Breast epithelium (tissue), 4 donors: Measurements from ENCODE around the gene MAPKAP1. TPM values are rescaled to one million over a fixed set of nuclear protein-coding genes. Genes with fewer than 3 reads are reported as not detected.

Source experiments
- DNase-seq, 2 donors: peaks; one replicate each; pipeline ENCODE4 v3.0.0-alpha.2; 2019; ENCODE audit warnings: low spot score in 2 of 2
- H3K27ac ChIP-seq, 2 donors: fragments of 200-600 bp; sonication (generic) in 1 of 2; one replicate each; pipeline ENCODE4 v1.5.1; 2016 to 2019; ENCODE audit warnings: mild to moderate bottlenecking in 1 of 2
- H3K27me3 ChIP-seq, 2 donors: fragments of 200-600 bp; sonication (generic) in 1 of 2; one replicate each; pipeline versions ENCODE4 v1.5.1 to v1.6.0; 2017 to 2019; ENCODE audit warnings: control low read depth in 1 of 2, mild to moderate bottlenecking in 1 of 2
- H3K36me3 ChIP-seq: fragments of 200-600 bp; one replicate; pipeline ENCODE4 v1.5.1; 2019
- H3K4me1 ChIP-seq, 2 donors: fragments of 200-600 bp; sonication (generic); one replicate each; pipeline ENCODE4 v1.5.1; 2016 to 2019; ENCODE audit warnings: control low read depth in 1 of 2
- H3K4me3 ChIP-seq, 3 donors: fragments of 200-600 bp; sonication (generic); 1 replicate in 2 of 3; 2 replicates in 1 of 3; pipeline ENCODE4 v1.5.1; 2016 to 2019; ENCODE audit warnings: mild to moderate bottlenecking in 3 of 3, moderate library complexity in 2 of 3
- H3K9me3 ChIP-seq, 2 donors: fragments of 200-600 bp; sonication (generic) in 1 of 2; one replicate each; pipeline ENCODE4 v1.5.1; 2016 to 2019; ENCODE audit warnings: control low read depth in 1 of 2
- POLR2A ChIP-seq: fragments of 450-650 bp; IDR thresholded peaks from one replicate; pipeline ENCODE4 v1.6.1; 2016; ENCODE audit warnings: antibody characterized with exemption, mild to moderate bottlenecking, moderate library complexity
- POLR2AphosphoS5 ChIP-seq, 3 donors: sonication (generic); formaldehyde crosslinking; IDR thresholded peaks; one replicate each; pipeline ENCODE4 v1.6.1; 2017; ENCODE audit warnings: antibody characterized with exemption in 3 of 3
- intact Hi-C: fragments of 100-400 bp; cut with DNase I; formaldehyde crosslinking; loops from one replicate; pipeline ENCODE4 v1.15.1; 2023; ENCODE audit warnings: low total_unique reads
- total RNA-seq, 3 donors: library from RNA; depleted of rRNA; stranded (reverse); fragments of >200 nt; gene quantifications; one replicate each; pipeline ENCODE4 v1.1.0, GENCODE V29; 2016
- TF ChIP-seq, protein P1 (sequence below), 3 donors: fragments of 450-650 bp; IDR thresholded peaks; one replicate each; pipeline ENCODE4 v1.5.1; 2016 to 2017; ENCODE audit warnings: antibody characterized with exemption in 3 of 3, mild to moderate bottlenecking in 3 of 3, moderate library complexity in 3 of 3

Gene MAPKAP1
- total RNA-seq, 3 donors from 2014 or later: 61.3 to 81.9 (median 78.6) TPM

DNA sequence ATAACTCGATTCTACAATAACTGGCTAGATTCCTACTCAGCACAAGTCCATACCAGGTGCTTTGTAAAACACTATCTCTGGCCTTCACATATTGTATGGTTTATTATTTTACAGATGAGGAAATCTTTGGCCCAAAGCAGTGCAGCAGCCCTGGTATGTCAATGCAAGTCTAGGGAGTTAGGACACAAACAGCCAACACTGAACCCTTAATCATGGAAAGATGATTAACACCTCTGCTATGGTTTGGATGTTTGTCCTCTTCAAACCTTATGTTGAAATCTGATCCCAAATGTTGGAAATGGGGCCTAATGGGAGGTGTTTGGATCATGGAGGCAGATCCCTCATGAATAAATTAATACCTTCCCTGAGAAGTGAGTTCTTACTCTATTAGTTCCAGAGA lies 76.6 kb downstream of the MAPKAP1 start:
- no peak for TF ChIP-seq POLR2AphosphoS5 (IDR thresholded peaks at IDR 0.05)
- TF ChIP-seq, protein P1, sequence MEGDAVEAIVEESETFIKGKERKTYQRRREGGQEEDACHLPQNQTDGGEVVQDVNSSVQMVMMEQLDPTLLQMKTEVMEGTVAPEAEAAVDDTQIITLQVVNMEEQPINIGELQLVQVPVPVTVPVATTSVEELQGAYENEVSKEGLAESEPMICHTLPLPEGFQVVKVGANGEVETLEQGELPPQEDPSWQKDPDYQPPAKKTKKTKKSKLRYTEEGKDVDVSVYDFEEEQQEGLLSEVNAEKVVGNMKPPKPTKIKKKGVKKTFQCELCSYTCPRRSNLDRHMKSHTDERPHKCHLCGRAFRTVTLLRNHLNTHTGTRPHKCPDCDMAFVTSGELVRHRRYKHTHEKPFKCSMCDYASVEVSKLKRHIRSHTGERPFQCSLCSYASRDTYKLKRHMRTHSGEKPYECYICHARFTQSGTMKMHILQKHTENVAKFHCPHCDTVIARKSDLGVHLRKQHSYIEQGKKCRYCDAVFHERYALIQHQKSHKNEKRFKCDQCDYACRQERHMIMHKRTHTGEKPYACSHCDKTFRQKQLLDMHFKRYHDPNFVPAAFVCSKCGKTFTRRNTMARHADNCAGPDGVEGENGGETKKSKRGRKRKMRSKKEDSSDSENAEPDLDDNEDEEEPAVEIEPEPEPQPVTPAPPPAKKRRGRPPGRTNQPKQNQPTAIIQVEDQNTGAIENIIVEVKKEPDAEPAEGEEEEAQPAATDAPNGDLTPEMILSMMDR (IDR thresholded peaks at IDR 0.05): no peak
- no peak for TF ChIP-seq POLR2A
- Histone ChIP-seq H3K9me3 (no peaks in the 10 kb centered on the region), H3K27me3 (no peaks in the 10 kb centered on the region), H3K4me1 (peaks cover 0 to 8% of the 10 kb centered on the region in 2 donors), H3K27ac (no peak overlapping the region), H3K36me3 (no peaks in the 10 kb centered on the region), H3K4me3 (no peak overlapping the region)
- intact Hi-C loops: no loop called here
- no peak for DNase-seq

DNA sequence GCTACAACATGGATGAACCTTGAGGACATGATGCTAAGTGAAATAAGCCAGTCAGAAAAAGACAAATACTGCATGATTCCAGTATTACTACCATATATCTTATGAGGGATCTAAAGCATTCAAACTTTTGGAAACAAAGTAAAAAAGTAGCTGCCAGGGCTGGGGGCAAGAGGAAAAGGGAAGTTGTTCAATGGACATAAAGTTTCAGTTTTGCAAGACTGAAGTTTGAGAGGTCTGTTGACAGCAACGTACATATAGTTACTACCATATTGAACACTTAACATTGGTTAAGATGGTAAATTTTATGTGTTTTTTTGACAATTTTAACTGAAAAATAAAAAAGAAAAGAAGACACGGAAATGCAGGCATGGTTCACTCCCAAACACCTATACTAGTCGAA lies 77.6 kb downstream of the MAPKAP1 start:
- Histone ChIP-seq H3K27ac (no peak overlapping the region), H3K27me3 (no peaks in the 10 kb centered on the region), H3K4me3 (no peak overlapping the region), H3K9me3 (no peaks in the 10 kb centered on the region), H3K36me3 (no peaks in the 10 kb centered on the region), H3K4me1 (peaks cover 0 to 8% of the 10 kb centered on the region in 2 donors)
- DNase-seq: no peak
- intact Hi-C loops: no loop called here
- no peak for TF ChIP-seq POLR2A
- TF ChIP-seq, protein P1 (IDR thresholded peaks at IDR 0.05): no peak
- no peak for TF ChIP-seq POLR2AphosphoS5 (IDR thresholded peaks at IDR 0.05)

DNA sequence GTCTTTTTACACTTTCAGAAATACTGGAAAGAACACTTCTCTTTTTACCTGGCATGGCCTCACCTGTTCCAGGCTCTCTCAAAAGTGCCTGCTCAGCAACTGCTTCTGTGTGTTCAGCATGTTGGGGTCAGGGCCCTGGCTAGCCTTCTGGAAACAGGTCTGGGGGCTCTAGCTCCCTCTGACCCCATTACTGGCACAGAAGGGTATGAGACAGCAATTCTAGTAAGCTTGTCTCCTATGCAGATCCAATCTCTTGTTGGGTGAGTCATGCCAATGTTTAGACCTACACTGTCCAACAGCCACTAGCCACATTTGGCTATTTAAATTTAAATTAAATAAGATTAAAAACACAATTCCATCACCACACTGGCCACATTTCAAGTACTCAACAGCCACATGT lies 80.8 kb downstream of the MAPKAP1 start:
- no peak overlapping the region for H3K27ac ChIP-seq
- no peaks in the 10 kb centered on the region for H3K9me3 ChIP-seq
- no peak for TF ChIP-seq POLR2AphosphoS5 (IDR thresholded peaks at IDR 0.05)
- no peak for TF ChIP-seq POLR2A
- TF ChIP-seq, protein P1 (IDR thresholded peaks at IDR 0.05): no peak
- DNase-seq: no peak
- H3K4me1 ChIP-seq: no peaks in the 10 kb centered on the region
- no peaks in the 10 kb centered on the region for H3K27me3 ChIP-seq
- intact Hi-C loops: no loop called here
- H3K4me3 ChIP-seq: no peak overlapping the region
- no peaks in the 10 kb centered on the region for H3K36me3 ChIP-seq

GRCh38 chr9:125621170-125621569 lies 85.8 kb downstream of the MAPKAP1 start:
- no peaks in the 10 kb centered on the region for H3K9me3 ChIP-seq
- H3K27me3 ChIP-seq: no peaks in the 10 kb centered on the region
- H3K27ac ChIP-seq: no peak overlapping the region
- TF ChIP-seq POLR2AphosphoS5 (IDR thresholded peaks at IDR 0.05) (no peak), POLR2A (no peak)
- TF ChIP-seq, protein P1 (IDR thresholded peaks at IDR 0.05): no peak
- no peaks in the 10 kb centered on the region for H3K4me1 ChIP-seq
- no peak overlapping the region for H3K4me3 ChIP-seq
- intact Hi-C loops: no loop called here
- no peak for DNase-seq
- H3K36me3 ChIP-seq: no peaks in the 10 kb centered on the region

GRCh38 chr9:125620216-125620615 lies 86.8 kb downstream of the MAPKAP1 start:
- no peaks in the 10 kb centered on the region for H3K27me3 ChIP-seq

More at GRCh38 chr9:125620216-125620615, 86.8 kb downstream of the MAPKAP1 start:
- Histone ChIP-seq H3K27ac (no peak overlapping the region), H3K4me1 (no peaks in the 10 kb centered on the region), H3K4me3 (no peak overlapping the region), H3K9me3 (no peaks in the 10 kb centered on the region), H3K36me3 (no peaks in the 10 kb centered on the region)
- TF ChIP-seq POLR2A: no peak
- TF ChIP-seq POLR2AphosphoS5 (IDR thresholded peaks at IDR 0.05): no peak
- TF ChIP-seq, protein P1 (IDR thresholded peaks at IDR 0.05): no peak
- DNase-seq: no peak
- intact Hi-C loops: no loop called here
